Astrocyte of the cerebellum (primary cell): ENCODE data around the gene CD4.

ENCODE experiments used
- DNase-seq: peaks from one replicate; pipeline ENCODE4 v3.0.0-alpha.2; 2011; ENCODE audit warnings: low read depth
- H3K4me3 ChIP-seq: 2 replicates; pipeline ENCODE4 v1.5.1; 2011; ENCODE audit warnings: mild to moderate bottlenecking, low read depth, low read length, moderate library complexity
- CTCF ChIP-seq: IDR thresholded peaks from 2 replicates; pipeline ENCODE4 v1.5.1; 2012; ENCODE audit warnings: low read length, low read depth, moderate library complexity, mild to moderate bottlenecking; ENCODE audit errors: missing control alignments
- in situ Hi-C: cut with HindIII; loops from 2 replicates; pipeline ENCODE4 v1.10.0; 2017; ENCODE audit warnings: low sequenced_read_pairs

The CD4 gene

GRCh38 chr12:6769666-6770065 is 19.7 kb upstream of the CD4 start:
- no peak overlapping the region for H3K4me3 ChIP-seq
- TF ChIP-seq CTCF, result no peak
- no peak for DNase-seq
- in situ Hi-C loops, result loop anchor here (5.0 kb wide), 1 partner anchor 43 kb away; no protein-coding TSS in a partner anchor

- DNase-seq, result no peak
- no peak overlapping the region for H3K4me3 ChIP-seq
- in situ Hi-C loops, result no loop called here
- no peak for TF ChIP-seq CTCF
These were observed 19.2 kb upstream of the CD4 start for GRCh38 chr12:6770094-6770493.

GRCh38 chr12:6770600-6770999 is 18.7 kb upstream of the CD4 start:
- no peak for DNase-seq
- TF ChIP-seq CTCF, result no peak
- in situ Hi-C loops, result no loop called here
- H3K4me3 ChIP-seq, result no peak overlapping the region

GRCh38 chr12:6771091-6771495 is 18.2 kb upstream of the CD4 start:
- DNase-seq, result no peak
- in situ Hi-C loops, result no loop called here
- no peak for TF ChIP-seq CTCF
- no peak overlapping the region for H3K4me3 ChIP-seq

- H3K4me3 ChIP-seq, result no peak overlapping the region
- in situ Hi-C loops, result no loop called here
- no peak for DNase-seq
- TF ChIP-seq CTCF, result no peak
These were observed 17.6 kb upstream of the CD4 start for GRCh38 chr12:6771509-6772330.

GRCh38 chr12:6772331-6772695 is 17.0 kb upstream of the CD4 start, which contains the start of gene LAG3:
LAG3 (plus strand) TSS chr12:6772520; CDS start chr12:6772853, 333 bp downstream.
- no peak for TF ChIP-seq CTCF

More at GRCh38 chr12:6772331-6772695, 17.0 kb upstream of the CD4 start, which contains the start of gene LAG3:
- in situ Hi-C loops, result no loop called here
- no peak within 1 kb of the TSS for H3K4me3 ChIP-seq
- no peak for DNase-seq
